Endothelial cell of umbilical vein (primary cell): Measurements from ENCODE around the gene UGCG. TPM values are rescaled to one million over a fixed set of nuclear protein-coding genes. Genes with fewer than 3 reads are reported as not detected.

Experiments used
- Bru-seq: library from RNA; stranded (reverse); fragments of 400-500 nt; gene quantifications from one replicate; lab custom pipeline; 2021; lab: Mats Ljungman, UMichigan
- BruChase-seq, 2 experiments: library from RNA; stranded (reverse); fragments of 400-500 nt; gene quantifications; one replicate each; lab custom pipeline; 2021; lab: Mats Ljungman, UMichigan
- BruUV-seq: library from RNA; stranded (reverse); fragments of 400-500 nt; replicated peaks from 2 replicates; lab custom pipeline; 2021; lab: Mats Ljungman, UMichigan
- CTCF ChIA-PET: fragments of 300-600, 350-600 bp; sonication (Branson Sonifier 250); formaldehyde crosslinking; loops from one replicate; lab custom pipeline; 2021; ENCODE audit warnings: antibody characterized with exemption, inconsistent platforms; lab: Charles Lee
- POLR2A ChIA-PET: fragments of 300-600, 350-600 bp; sonication (Branson Sonifier 250); formaldehyde crosslinking; loops from one replicate; lab custom pipeline; 2021; ENCODE audit warnings: antibody characterized with exemption, inconsistent platforms; lab: Charles Lee
- DNase-seq: peaks from one replicate; pipeline ENCODE4 v3.0.0-alpha.2; 2011; ENCODE audit warnings: low read depth, low spot score
- FAIRE-seq: peaks from 2 replicates; lab custom pipeline; 2011; peaks lifted over from hg19 to GRCh38; lab: Jason Lieb, UNC
- H2AFZ ChIP-seq: 2 replicates; pipeline ENCODE4 v1.6.0; 2012; ENCODE audit warnings: low read depth, low read length, control low read depth, inconsistent platforms
- H3K27ac ChIP-seq: 2 replicates; pipeline ENCODE4 v1.5.1; 2011; ENCODE audit warnings: low read depth, mild to moderate bottlenecking, control low read depth, low read length, moderate library complexity; ENCODE audit not compliant: insufficient read depth
- H3K27me3 ChIP-seq, 2 experiments: 2 replicates each; pipeline versions ENCODE4 v1.6.0 to v1.6.1; 2011; ENCODE audit warnings: low read length in 2 of 2, mixed read lengths in 1 of 2; ENCODE audit not compliant: control insufficient read depth in 2 of 2, insufficient read depth in 2 of 2
- H3K36me3 ChIP-seq, 2 experiments: 2 replicates in 1 of 2; 3 replicates in 1 of 2; pipeline ENCODE4 v1.5.1; 2011; ENCODE audit warnings: low read length in 2 of 2, mild to moderate bottlenecking in 1 of 2, moderate library complexity in 1 of 2; ENCODE audit not compliant: control insufficient read depth in 2 of 2, insufficient read depth in 2 of 2; ENCODE audit errors: extremely low read depth in 1 of 2
- H3K4me1 ChIP-seq: 3 replicates; pipeline ENCODE4 v1.5.1; 2011; ENCODE audit warnings: mild to moderate bottlenecking, low read length; ENCODE audit not compliant: control insufficient read depth, insufficient read depth; ENCODE audit errors: extremely low read depth
- H3K4me2 ChIP-seq: 2 replicates; pipeline ENCODE4 v1.6.1; 2011; ENCODE audit warnings: low read length, control low read depth, mixed read lengths; ENCODE audit not compliant: insufficient read depth
- H3K4me3 ChIP-seq, 3 experiments: fragments of 200-600 bp in 1 of 3; sonication (generic), shearing (Covaris generic) in 1 of 3; replicated peaks in 1 of 3; 2 replicates each; pipeline ENCODE4 v1.5.1; 2011 to 2016; ENCODE audit warnings: control low read depth in 3 of 3, low read length in 3 of 3, mild to moderate bottlenecking in 2 of 3, inconsistent platforms in 1 of 3, low read depth in 1 of 3, moderate library complexity in 1 of 3; ENCODE audit not compliant: insufficient read depth in 1 of 3
- H3K79me2 ChIP-seq: 2 replicates; pipeline ENCODE4 v1.6.0; 2012; ENCODE audit warnings: low read length, inconsistent platforms; ENCODE audit not compliant: control insufficient read depth, insufficient read depth
- H3K9ac ChIP-seq: replicated peaks from 2 replicates; pipeline ENCODE3; 2011; ENCODE audit warnings: low read length, control low read depth; ENCODE audit not compliant: insufficient read depth; ENCODE audit errors: extremely low read depth
- H3K9me1 ChIP-seq: replicated peaks from 3 replicates; pipeline ENCODE4 v1.6.0; 2011; ENCODE audit warnings: mild to moderate bottlenecking, low read length; ENCODE audit not compliant: control insufficient read depth, insufficient read depth; ENCODE audit errors: extremely low read depth
- H3K9me3 ChIP-seq: replicated peaks from 2 replicates; pipeline ENCODE4 v1.5.1; 2012; ENCODE audit warnings: low read length, inconsistent platforms; ENCODE audit not compliant: control insufficient read depth, insufficient read depth
- H4K20me1 ChIP-seq: replicated peaks from 2 replicates; pipeline ENCODE3; 2011; ENCODE audit warnings: mild to moderate bottlenecking, low read length; ENCODE audit not compliant: control insufficient read depth, insufficient read depth; ENCODE audit errors: extremely low read depth
- EZH2 ChIP-seq: IDR thresholded peaks from 2 replicates; pipeline ENCODE4 v1.6.1; 2012; ENCODE audit warnings: borderline replicate concordance, low read depth, mild to moderate bottlenecking, moderate library complexity, low read length, inconsistent platforms; ENCODE audit not compliant: severe bottlenecking
- FOS ChIP-seq: IDR thresholded peaks from 2 replicates; pipeline ENCODE4 v1.6.1; 2011; ENCODE audit warnings: mild to moderate bottlenecking, low read length, moderate library complexity, borderline replicate concordance; ENCODE audit not compliant: insufficient read depth
- JUN ChIP-seq: IDR thresholded peaks from 2 replicates; pipeline ENCODE4 v1.6.1; 2011; ENCODE audit warnings: borderline replicate concordance, low read depth; ENCODE audit not compliant: insufficient read length, insufficient read depth
- MYC ChIP-seq: IDR thresholded peaks from one replicate; pipeline ENCODE4 v1.6.1; 2011; ENCODE audit warnings: mild to moderate bottlenecking, low read depth, low read length
- POLR2A ChIP-seq: IDR thresholded peaks from 2 replicates; pipeline ENCODE4 v1.6.1; 2012; ENCODE audit warnings: low read depth, mild to moderate bottlenecking, control low read depth, low read length
- POLR2AphosphoS5 ChIP-seq: IDR thresholded peaks from 2 replicates; pipeline ENCODE4 v1.6.1; 2012; ENCODE audit warnings: low read depth, mild to moderate bottlenecking, control low read depth, low read length, moderate library complexity; ENCODE audit not compliant: insufficient read depth
- dilution Hi-C: fragments of 300-500 bp; cut with MboI; formaldehyde crosslinking; loops from one replicate; pipeline ENCODE4 v1.15.0; 2019; ENCODE audit warnings: low sequenced_read_pairs; ENCODE audit not compliant: extremely low pct_ligation_motif_present
- intact Hi-C: fragments of 100-400 bp; cut with micrococcal nuclease; formaldehyde crosslinking; loops from one replicate; pipeline ENCODE4 v1.10.0; 2022
- long read RNA-seq: library from polyadenylated mRNA; stranded (forward); transcript quantifications from one replicate; pipeline ENCODE4 v2.0.0, GENCODE V29; 2021
- polyA minus RNA-seq, 3 experiments: library from RNA; depleted of rRNA, polyadenylated mRNA; stranded (reverse); fragments of >200 nt; gene quantifications; 1 replicate in 1 of 3; 2 replicates in 2 of 3; pipeline ENCODE4 v1.2.3, GENCODE V29; 2011
- polyA plus RNA-seq, 4 experiments: library from polyadenylated mRNA; depleted of rRNA in 3 of 4; stranded (reverse) in 3 of 4; unstranded in 1 of 4; fragments of >200 nt; gene quantifications; 2 replicates each; pipeline versions ENCODE4 v1.2.1 to v1.2.3, GENCODE V29; 2011 to 2012; ENCODE audit warnings: missing spikeins in 1 of 4
- total RNA-seq: library from RNA; stranded (reverse); gene quantifications from 2 replicates; pipeline ENCODE4 v1.2.3, GENCODE V29; 2021

UGCG gene
- total RNA-seq: 29.9 and 38.5 TPM in 2 replicates
- polyA plus RNA-seq: 26.1 and 28.5 TPM in 2 replicates
- polyA plus RNA-seq (2011; cell fraction: cytosol; rRNA removed): 18.9 and 23.5 TPM in 2 replicates
- 30.6 and 36.9 TPM in 2 replicates for polyA plus RNA-seq (2011; cell fraction: nucleus; rRNA removed)
- polyA plus RNA-seq (2012): 26.5 and 27.6 TPM in 2 replicates
- 47.2 and 52.6 TPM in 2 replicates for polyA minus RNA-seq
- polyA minus RNA-seq (2011; cell fraction: cytosol; rRNA and poly(A)+ RNA removed): 23.6 TPM
- 68.4 and 78.7 TPM in 2 replicates for polyA minus RNA-seq (2011; cell fraction: nucleus; rRNA and poly(A)+ RNA removed)
- percentile 96 among the genes with signal in this experiment for Bru-seq, nascent RNA
- percentile 82 among the genes with signal in this experiment for BruChase-seq, experiment 1, labeled RNA remaining after a 6-hour chase
- percentile 93 among the genes with signal in this experiment for BruChase-seq, experiment 2, labeled RNA remaining after a 2-hour chase
- long read RNA-seq, full-length matches to known transcripts: 25 of 38 reads
- long read RNA-seq, partial matches to known transcripts: 4 of 38 reads
- long read RNA-seq, other reads (novel, unspliced or antisense): 9 of 38 reads

DNA sequence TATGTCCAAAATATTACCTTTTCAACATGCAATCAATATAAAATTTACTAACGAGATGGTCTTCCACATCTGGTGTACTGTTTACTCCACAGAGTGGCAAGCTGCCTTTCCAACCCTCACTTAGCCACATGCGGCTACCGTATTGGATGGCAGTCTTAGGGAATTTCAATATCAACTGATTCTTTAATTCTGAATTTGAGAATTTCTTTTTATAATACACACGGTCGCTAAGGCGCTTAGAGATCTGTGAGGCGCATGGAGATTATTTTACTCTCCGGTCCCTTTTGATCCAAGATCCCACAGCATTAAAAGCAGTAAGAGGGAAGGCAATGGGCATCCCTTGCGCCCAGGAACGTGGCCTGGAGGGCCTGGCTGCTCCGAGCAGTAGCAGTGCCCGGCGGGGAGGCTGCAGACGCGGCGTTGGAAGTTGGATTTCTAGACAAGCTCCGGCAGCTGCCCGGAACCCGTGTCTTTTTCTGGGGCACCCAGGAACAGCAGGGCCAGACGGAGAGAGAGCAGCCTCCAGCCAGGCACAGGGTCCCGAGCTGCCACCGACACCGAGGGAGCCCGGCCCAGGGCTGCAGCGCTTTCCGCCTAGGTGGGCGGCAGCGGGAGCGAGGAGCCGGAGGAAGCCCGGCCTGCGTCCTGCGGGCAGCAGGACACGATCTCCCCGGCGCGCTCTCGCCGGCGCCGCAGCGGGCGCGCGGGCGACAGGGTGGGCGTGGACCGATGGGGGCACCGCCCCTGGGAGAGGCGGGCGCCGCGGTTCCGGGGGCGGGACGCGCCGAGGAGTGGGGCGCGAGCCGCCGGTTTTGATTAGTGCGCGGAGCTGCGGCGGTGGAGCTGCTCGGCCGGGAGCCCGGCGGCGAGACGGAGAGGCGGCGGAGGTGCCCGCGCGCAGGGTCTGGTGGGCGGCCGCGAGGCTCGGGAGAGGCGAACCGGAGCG is at the start of gene UGCG:
Gene UGCG, plus strand, starts transcription at position 819 of the 946 bp plus-strand sequence. CDS start 402 bp downstream, outside the sequence.
- CTCF ChIA-PET: interaction anchor here (0.6 to 3.6 kb wide), 9 partner anchors 11 to 181 kb away, joined by 3 to 41 read pairs (median 4); no protein-coding TSS in a partner anchor
- peak; percentile 98 for TF ChIP-seq POLR2AphosphoS5
- no peak for TF ChIP-seq EZH2
- peak; percentile 95 for TF ChIP-seq POLR2A
- no peak for TF ChIP-seq MYC
- no peak for TF ChIP-seq JUN
- TF ChIP-seq FOS: no peak
- DNase-seq: peak; percentile 92
- dilution Hi-C loops (no loop called here), intact Hi-C loops (loop anchor here (1.0 to 2.0 kb wide), 7 partner anchors 29 to 297 kb away; partner anchors contain the start of gene PTGR1)
- Histone ChIP-seq H3K27me3 (no peaks in the 10 kb centered on the region), H4K20me1 (no peaks in the 10 kb centered on the region), H3K36me3 (no peaks in the 10 kb centered on the region), H3K4me1 (peaks cover 21% of the 10 kb centered on the region), H3K27ac (peak within 1 kb of the TSS; percentile 82), H2AFZ (peak within 1 kb of the TSS; percentile 81), H3K9ac (peak within 1 kb of the TSS; percentile 79), H3K79me2 (peaks cover 44% of the 10 kb centered on the region), H3K4me3 (peak within 1 kb of the TSS; percentile 81 to 96 (median 90)), H3K9me1 (no peaks in the 10 kb centered on the region), H3K4me2 (peak within 1 kb of the TSS; percentile 88), H3K9me3 (no peaks in the 10 kb centered on the region)
- TSS peak; percentile 68 for BruUV-seq
- POLR2A ChIA-PET: interaction anchor here (0.6 to 2.0 kb wide), 9 partner anchors 30 to 179 kb away, joined by 3 to 10 read pairs (median 3); no protein-coding TSS in a partner anchor
- FAIRE-seq: peak; percentile 48
